NCI-H510A treated with DMSO at 0.1 percent for 48 hours (cell line): ENCODE data around the gene SOCS3.

Experiments
- DNase-seq: peaks from one replicate; lab custom pipeline; 2025; lab: John Stamatoyannopoulos, UW

The SOCS3 gene

GRCh38 chr17:78307887-78308638 is 51.8 kb downstream of the SOCS3 start:
- no peak for DNase-seq

- DNase-seq = no peak
Measured at GRCh38 chr17:78306913-78307312, 53.0 kb downstream of the SOCS3 start.
